Hepatocyte (in vitro differentiated cells): Measurements from ENCODE around the gene TES. TPM values are rescaled to one million over a fixed set of nuclear protein-coding genes. Genes with fewer than 3 reads are reported as not detected.
A peak's percentile ranks its signal among the peaks of the same experiment; 100 is the strongest.

ENCODE experiments used
- DNase-seq: peaks from one replicate; pipeline ENCODE4 v3.0.0-alpha.2; 2016; ENCODE audit warnings: low spot score
- H2AFZ ChIP-seq: fragments of 200-600 bp; sonication (generic); 2 replicates; pipeline ENCODE4 v1.6.0; 2016; ENCODE audit warnings: antibody characterized with exemption, mild to moderate bottlenecking
- H3K27ac ChIP-seq: fragments of 200-600 bp; sonication (generic); 2 replicates; pipeline ENCODE4 v1.5.1; 2016; ENCODE audit warnings: mild to moderate bottlenecking
- H3K27me3 ChIP-seq: fragments of 200-600 bp; sonication (generic); 2 replicates; pipeline ENCODE4 v1.6.1; 2016
- H3K36me3 ChIP-seq: fragments of 200-600 bp; sonication (generic); replicated peaks from 2 replicates; pipeline ENCODE4 v1.5.1; 2016; ENCODE audit warnings: low read depth; ENCODE audit not compliant: insufficient read depth
- H3K4me1 ChIP-seq: fragments of 200-600 bp; sonication (generic); 2 replicates; pipeline ENCODE4 v1.5.1; 2016; ENCODE audit warnings: mild to moderate bottlenecking, moderate library complexity; ENCODE audit not compliant: insufficient read depth
- H3K4me2 ChIP-seq: fragments of 200-600 bp; sonication (generic); 2 replicates; pipeline ENCODE4 v1.6.0; 2016
- H3K4me3 ChIP-seq: fragments of 200-600 bp; sonication (generic); 2 replicates; pipeline ENCODE4 v1.5.1; 2016; ENCODE audit warnings: mild to moderate bottlenecking
- H3K79me2 ChIP-seq: fragments of 200-600 bp; sonication (generic); 2 replicates; pipeline ENCODE4 v1.6.0; 2017; ENCODE audit warnings: mild to moderate bottlenecking
- H3K9me2 ChIP-seq: fragments of 200-600 bp; sonication (generic); replicated peaks from 2 replicates; pipeline ENCODE4 v1.6.0; 2017; ENCODE audit warnings: mild to moderate bottlenecking; ENCODE audit not compliant: insufficient read depth
- H3K9me3 ChIP-seq: fragments of 200-600 bp; sonication (generic); 2 replicates; pipeline ENCODE4 v1.5.1; 2016; ENCODE audit warnings: low read depth, mild to moderate bottlenecking
- H4K20me1 ChIP-seq: fragments of 200-600 bp; sonication (generic); 2 replicates; pipeline ENCODE4 v1.6.0; 2016; ENCODE audit warnings: mild to moderate bottlenecking; ENCODE audit not compliant: insufficient read depth, poor library complexity, severe bottlenecking
- CTCF ChIP-seq: fragments of 200-600 bp; sonication (generic); IDR thresholded peaks from 2 replicates; pipeline ENCODE4 v1.5.1; 2016; ENCODE audit warnings: antibody characterized with exemption, mild to moderate bottlenecking; ENCODE audit not compliant: poor library complexity
- EZH2 ChIP-seq: fragments of 200-600 bp; sonication (generic); IDR thresholded peaks from 2 replicates; pipeline ENCODE4 v1.6.1; 2016; ENCODE audit warnings: antibody characterized with exemption, mild to moderate bottlenecking, borderline replicate concordance
- EZH2phosphoT487 ChIP-seq: fragments of 200-600 bp; sonication (generic); IDR thresholded peaks from one replicate; pipeline ENCODE4 v1.6.1; 2018; ENCODE audit warnings: antibody characterized with exemption, mild to moderate bottlenecking, low read depth, moderate library complexity; ENCODE audit not compliant: unreplicated experiment, severe bottlenecking
- WGBS: methylation state at CpG from one replicate; pipeline ENCODE4 v1.1.6; 2016; ENCODE audit warnings: low lambda C conversion rate; ENCODE audit errors: missing lambda C conversion rate; 5-methylcytosine and 5-hydroxymethylcytosine counted together
- polyA plus RNA-seq: library from polyadenylated mRNA; unstranded; fragments of >200 nt; fragmentation: Nextera tagmentation; extraction: Ambion mirVana; gene quantifications from 2 replicates; pipeline ENCODE4 v1.2.1, GENCODE V29; 2016
- total RNA-seq: library from RNA; depleted of rRNA; stranded (reverse); fragments of >200 nt; gene quantifications from 2 replicates; pipeline ENCODE4 v1.2.3, GENCODE V29; 2014

The TES gene
- total and polyA plus RNA-seq, 2 experiments from 2014 or later, result 83.2 to 122 TPM

GRCh38 chr7:116230191-116231005 lies 20.1 kb downstream of the TES start:
- Histone ChIP-seq H2AFZ (no peak overlapping the region), H3K9me3 (no peaks in the 10 kb centered on the region), H3K9me2 (no peaks in the 10 kb centered on the region), H3K79me2 (peaks cover 98% of the 10 kb centered on the region), H3K27me3 (no peaks in the 10 kb centered on the region), H4K20me1 (peaks cover 34% of the 10 kb centered on the region), H3K36me3 (no peaks in the 10 kb centered on the region), H3K4me3 (no peak overlapping the region), H3K4me2 (peak overlapping the region; percentile 25), H3K27ac (peak overlapping the region; percentile 14), H3K4me1 (peaks cover 20% of the 10 kb centered on the region)
- DNase-seq, result no peak
- TF ChIP-seq EZH2phosphoT487 (no peak), EZH2 (no peak), CTCF (no peak)
- WGBS, result 92% methylated on average over 4 of the region's 4 CpGs

GRCh38 chr7:116231543-116231942 lies 21.2 kb downstream of the TES start:
- Histone ChIP-seq H3K9me3 (no peaks in the 10 kb centered on the region), H2AFZ (no peak overlapping the region), H3K79me2 (peaks cover 90% of the 10 kb centered on the region), H3K4me3 (no peak overlapping the region), H3K4me1 (peaks cover 20% of the 10 kb centered on the region), H3K9me2 (no peaks in the 10 kb centered on the region), H4K20me1 (peaks cover 30% of the 10 kb centered on the region), H3K4me2 (no peak overlapping the region), H3K36me3 (no peaks in the 10 kb centered on the region), H3K27ac (no peak overlapping the region), H3K27me3 (no peaks in the 10 kb centered on the region)
- WGBS, result 91% methylated on average over 2 of the region's 2 CpGs
- no peak for DNase-seq
- TF ChIP-seq EZH2phosphoT487 (no peak), CTCF (no peak), EZH2 (no peak)

- WGBS, result 42% methylated on average over 1 of the region's 1 CpG
- H3K36me3 ChIP-seq, result no peaks in the 10 kb centered on the region
- H3K4me1 ChIP-seq, result peaks cover 20% of the 10 kb centered on the region
- H3K9me3 ChIP-seq, result no peaks in the 10 kb centered on the region
- no peak overlapping the region for H3K4me2 ChIP-seq
- peaks cover 28% of the 10 kb centered on the region for H4K20me1 ChIP-seq
- H2AFZ ChIP-seq, result no peak overlapping the region
- no peaks in the 10 kb centered on the region for H3K9me2 ChIP-seq
- DNase-seq, result peak; percentile 52
- no peak overlapping the region for H3K4me3 ChIP-seq
- peaks cover 90% of the 10 kb centered on the region for H3K79me2 ChIP-seq
- no peak overlapping the region for H3K27ac ChIP-seq
- no peaks in the 10 kb centered on the region for H3K27me3 ChIP-seq
- TF ChIP-seq CTCF (no peak), EZH2phosphoT487 (no peak), EZH2 (no peak)
Observed at GRCh38 chr7:116231949-116232348, 21.6 kb downstream of the TES start.
